Adrenal gland (tissue), 12 donors: ENCODE measurements around the gene DKKL1. TPM values are rescaled to one million over a fixed set of nuclear protein-coding genes. Genes with fewer than 3 reads are reported as not detected.

Source experiments
- DNase-seq, 7 donors: peaks; one replicate each; pipeline ENCODE4 v3.0.0-alpha.2; 2019 to 2020
- H3K27ac ChIP-seq, 5 donors: fragments of 200-600 bp; sonication (generic) in 4 of 5; 1 replicate in 3 of 5; 2 replicates in 2 of 5; pipeline versions ENCODE4 v1.5.1 to v1.8.0; 2016 to 2020; ENCODE audit warnings: mild to moderate bottlenecking in 1 of 5
- H3K27me3 ChIP-seq: fragments of 200-600 bp; 2 replicates; pipeline ENCODE4 v1.8.0; 2021
- H3K36me3 ChIP-seq, 2 donors: fragments of 200-600 bp; replicated peaks in 1 of 2; 1 replicate in 1 of 2; 2 replicates in 1 of 2; pipeline versions ENCODE4 v1.5.1 to v1.8.0; 2018 to 2022
- H3K4me1 ChIP-seq, 2 donors: fragments of 200-600 bp; replicated peaks in 1 of 2; 1 replicate in 1 of 2; 2 replicates in 1 of 2; pipeline versions ENCODE4 v1.5.1 to v1.8.0; 2018 to 2021
- H3K4me3 ChIP-seq, 4 donors: fragments of 200-600 bp; sonication (generic) in 3 of 4; one replicate each; pipeline ENCODE4 v1.5.1; 2016 to 2018
- H3K9me3 ChIP-seq, 3 donors: fragments of 200-600 bp; sonication (generic) in 1 of 3; replicated peaks in 1 of 3; 1 replicate in 2 of 3; 2 replicates in 1 of 3; pipeline versions ENCODE4 v1.5.1 to v1.8.0; 2016 to 2021
- POLR2A ChIP-seq, 2 donors: fragments of 450-650 bp; IDR thresholded peaks; one replicate each; pipeline ENCODE4 v1.6.1; 2017; ENCODE audit warnings: antibody characterized with exemption in 2 of 2, mild to moderate bottlenecking in 2 of 2, moderate library complexity in 1 of 2
- WGBS, 4 donors: extraction: QIAGEN DNeasy Blood & Tissue Kit in 2 of 4; methylation state at CpG; one replicate each; pipeline versions ENCODE4 v1.1.5 to v1.1.7; 2013 to 2017; 5-methylcytosine and 5-hydroxymethylcytosine counted together
- intact Hi-C, 2 donors: fragments of 100-400 bp; cut with DNase I; formaldehyde crosslinking; loops; one replicate each; pipeline versions ENCODE4 v1.14.1 to v1.15.0; 2022 to 2023
- polyA plus RNA-seq, 3 donors: library from polyadenylated mRNA; stranded (reverse); fragments of 200-250 nt in 2 of 3; fragments of 350-450 nt in 1 of 3; fragmentation: Illumina TruSeq in 1 of 3; extraction: RNeasy Lipid Tissue Mini Kit (QIAGEN cat#74804) in 1 of 3; gene quantifications; one replicate each; pipeline ENCODE4 v1.2.3, GENCODE V29; 2013 to 2014
- total RNA-seq, 9 donors: library from RNA; depleted of rRNA in 4 of 9; stranded (reverse); fragments of >200 nt in 4 of 9; fragments of 120-200 nt in 1 of 9; fragmentation: NEBNext Ultra II Directional in 1 of 9; extraction: Animal tissue kit (Norgen Biotek cat#: 25700) in 1 of 9; gene quantifications; one replicate each; pipeline versions ENCODE4 v1.1.0 to v1.2.4, GENCODE V29; 2013 to 2023
- TF ChIP-seq, protein P1 (sequence below), 6 experiments: fragments of 450-650 bp in 4 of 6; fragments of 200-600 bp in 2 of 6; sonication (generic) in 1 of 6; IDR thresholded peaks; 1 replicate in 5 of 6; 2 replicates in 1 of 6; pipeline versions ENCODE4 v1.5.1 to v1.8.0; 2016 to 2021; ENCODE audit warnings: antibody characterized with exemption in 6 of 6, mild to moderate bottlenecking in 2 of 6, moderate library complexity in 1 of 6
- donor health status: healthy with polysubstance abuse.
- donor health status: Bipolar disorder and iron deficiency.
- donor health status: DM: yes; HTN: yes; CAD: no.
- donor health status: DM: no; HTN: no; CAD: no.
- donor health status: DM: no; HTN: no; CAD: no.
- donor health status: DM: yes; HTN: yes; CAD: no.

Gene DKKL1
- total and polyA plus RNA-seq, 12 donors: 0.28 to 0.56 (median 0.44) TPM; not detected in 6

- no peak for TF ChIP-seq POLR2A (IDR thresholded peaks at IDR 0.05)
- TF ChIP-seq, protein P1, sequence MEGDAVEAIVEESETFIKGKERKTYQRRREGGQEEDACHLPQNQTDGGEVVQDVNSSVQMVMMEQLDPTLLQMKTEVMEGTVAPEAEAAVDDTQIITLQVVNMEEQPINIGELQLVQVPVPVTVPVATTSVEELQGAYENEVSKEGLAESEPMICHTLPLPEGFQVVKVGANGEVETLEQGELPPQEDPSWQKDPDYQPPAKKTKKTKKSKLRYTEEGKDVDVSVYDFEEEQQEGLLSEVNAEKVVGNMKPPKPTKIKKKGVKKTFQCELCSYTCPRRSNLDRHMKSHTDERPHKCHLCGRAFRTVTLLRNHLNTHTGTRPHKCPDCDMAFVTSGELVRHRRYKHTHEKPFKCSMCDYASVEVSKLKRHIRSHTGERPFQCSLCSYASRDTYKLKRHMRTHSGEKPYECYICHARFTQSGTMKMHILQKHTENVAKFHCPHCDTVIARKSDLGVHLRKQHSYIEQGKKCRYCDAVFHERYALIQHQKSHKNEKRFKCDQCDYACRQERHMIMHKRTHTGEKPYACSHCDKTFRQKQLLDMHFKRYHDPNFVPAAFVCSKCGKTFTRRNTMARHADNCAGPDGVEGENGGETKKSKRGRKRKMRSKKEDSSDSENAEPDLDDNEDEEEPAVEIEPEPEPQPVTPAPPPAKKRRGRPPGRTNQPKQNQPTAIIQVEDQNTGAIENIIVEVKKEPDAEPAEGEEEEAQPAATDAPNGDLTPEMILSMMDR (IDR thresholded peaks at IDR 0.05): no peak
- peak in 1 of 7 donors; percentile 15 for DNase-seq
- Histone ChIP-seq H3K36me3 (peaks cover 0 to 20% of the 10 kb centered on the region in 2 donors), H3K9me3 (no peaks in the 10 kb centered on the region), H3K27me3 (no peaks in the 10 kb centered on the region), H3K27ac (peak overlapping the region in 2 of 5 donors; percentile 82 to 87), H3K4me1 (peaks cover 6 to 13% of the 10 kb centered on the region in 2 donors), H3K4me3 (no peak overlapping the region)
- intact Hi-C loops: no loop called here
- WGBS, 4 donors: 86 to 91% (median 90%) methylated on average over 10 to 11 of the region's 11 CpGs
Observed at GRCh38 chr19:49340865-49341718, 22.6 kb upstream of the DKKL1 start.

DNA sequence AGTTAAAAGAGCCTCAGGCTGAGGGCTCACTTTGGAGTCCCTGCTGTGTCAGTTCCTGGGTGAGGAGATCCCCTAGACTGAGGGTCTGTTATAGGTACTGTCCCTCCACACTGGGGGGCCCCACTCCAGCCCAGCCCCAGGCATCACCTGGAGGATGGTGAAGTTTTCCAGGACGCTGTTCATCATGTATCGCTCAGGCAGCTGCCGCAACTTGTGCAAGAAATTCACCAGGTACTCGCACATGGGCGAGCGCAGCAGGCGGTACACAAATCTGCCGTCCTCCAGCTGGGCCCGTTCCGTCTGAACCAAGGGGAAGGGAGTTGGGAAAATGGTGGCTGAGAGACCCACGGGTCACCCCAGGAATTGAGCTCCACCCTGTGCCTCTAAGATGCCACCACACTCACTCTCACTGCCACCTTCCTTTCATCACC lies 21.4 kb upstream of the DKKL1 start:
- H3K4me1 ChIP-seq: peaks cover 6 to 13% of the 10 kb centered on the region in 2 donors
- no peaks in the 10 kb centered on the region for H3K27me3 ChIP-seq
- TF ChIP-seq POLR2A (IDR thresholded peaks at IDR 0.05): no peak
- TF ChIP-seq, protein P1 (IDR thresholded peaks at IDR 0.05): no peak
- H3K36me3 ChIP-seq: peaks cover 0 to 31% of the 10 kb centered on the region in 2 donors
- H3K27ac ChIP-seq: no peak overlapping the region
- DNase-seq: peak in 1 of 7 donors; percentile 12
- no peaks in the 10 kb centered on the region for H3K9me3 ChIP-seq
- H3K4me3 ChIP-seq: no peak overlapping the region
- intact Hi-C loops: no loop called here
- WGBS, 4 donors: 76 to 94% (median 90%) methylated on average over 4 to 11 of the region's 11 CpGs

GRCh38 chr19:49343123-49343522 lies 20.6 kb upstream of the DKKL1 start:
- Histone ChIP-seq H3K9me3 (no peaks in the 10 kb centered on the region), H3K36me3 (peaks cover 0 to 36% of the 10 kb centered on the region in 2 donors), H3K27me3 (no peaks in the 10 kb centered on the region), H3K4me3 (no peak overlapping the region), H3K27ac (no peak overlapping the region), H3K4me1 (peaks cover 6 to 13% of the 10 kb centered on the region in 2 donors)
- WGBS, 4 donors: 89 to 100% (median 93%) methylated on average over 4 to 7 of the region's 7 CpGs
- peak in 1 of 7 donors; percentile 9 for DNase-seq
- TF ChIP-seq, protein P1 (IDR thresholded peaks at IDR 0.05): no peak
- no peak for TF ChIP-seq POLR2A (IDR thresholded peaks at IDR 0.05)
- intact Hi-C loops: no loop called here

GRCh38 chr19:49344505-49345423 lies 18.9 kb upstream of the DKKL1 start:
- no peak overlapping the region for H3K27ac ChIP-seq
- DNase-seq: no peak
- H3K4me1 ChIP-seq: peaks cover 3 to 9% of the 10 kb centered on the region in 2 donors
- H3K4me3 ChIP-seq: no peak overlapping the region
- TF ChIP-seq, protein P1 (IDR thresholded peaks at IDR 0.05): no peak
- no peak for TF ChIP-seq POLR2A (IDR thresholded peaks at IDR 0.05)
- H3K27me3 ChIP-seq: no peaks in the 10 kb centered on the region
- WGBS, 4 donors: 82 to 84% (median 83%) methylated on average over 10 to 11 of the region's 11 CpGs
- H3K9me3 ChIP-seq: no peaks in the 10 kb centered on the region
- H3K36me3 ChIP-seq: peaks cover 0 to 45% of the 10 kb centered on the region in 2 donors
- intact Hi-C loops: no loop called here
